ENCODE measurements around the gene CENPH. TPM values are rescaled to one million over a fixed set of nuclear protein-coding genes. Genes with fewer than 3 reads are reported as not detected.
A peak's percentile ranks its signal among the peaks of the same experiment; 100 is the strongest.
"Not testable (repeated sequence)": the region's sequence is repeated elsewhere in the genome, so short reads cannot be mapped to it uniquely, and the experiment has no call there.

CENPH gene
- total RNA-seq, 2 donors from 2014 or later, result 43.7 to 87.6 TPM

GRCh38 chr5:69231281-69231680 lies 41.9 kb downstream of the CENPH start:
- H3K4me1 ChIP-seq (ENCODE audit: control insufficient read depth, insufficient read depth, low read length), result no peaks in the 10 kb centered on the region
- 94 to 96% methylated on average over 6 of the region's 6 CpGs for WGBS, 2 experiments (ENCODE audit: insufficient coverage in 1 of 2, insufficient read length in 1 of 2)
- TF ChIP-seq, protein P1, sequence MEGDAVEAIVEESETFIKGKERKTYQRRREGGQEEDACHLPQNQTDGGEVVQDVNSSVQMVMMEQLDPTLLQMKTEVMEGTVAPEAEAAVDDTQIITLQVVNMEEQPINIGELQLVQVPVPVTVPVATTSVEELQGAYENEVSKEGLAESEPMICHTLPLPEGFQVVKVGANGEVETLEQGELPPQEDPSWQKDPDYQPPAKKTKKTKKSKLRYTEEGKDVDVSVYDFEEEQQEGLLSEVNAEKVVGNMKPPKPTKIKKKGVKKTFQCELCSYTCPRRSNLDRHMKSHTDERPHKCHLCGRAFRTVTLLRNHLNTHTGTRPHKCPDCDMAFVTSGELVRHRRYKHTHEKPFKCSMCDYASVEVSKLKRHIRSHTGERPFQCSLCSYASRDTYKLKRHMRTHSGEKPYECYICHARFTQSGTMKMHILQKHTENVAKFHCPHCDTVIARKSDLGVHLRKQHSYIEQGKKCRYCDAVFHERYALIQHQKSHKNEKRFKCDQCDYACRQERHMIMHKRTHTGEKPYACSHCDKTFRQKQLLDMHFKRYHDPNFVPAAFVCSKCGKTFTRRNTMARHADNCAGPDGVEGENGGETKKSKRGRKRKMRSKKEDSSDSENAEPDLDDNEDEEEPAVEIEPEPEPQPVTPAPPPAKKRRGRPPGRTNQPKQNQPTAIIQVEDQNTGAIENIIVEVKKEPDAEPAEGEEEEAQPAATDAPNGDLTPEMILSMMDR (conservative IDR thresholded peaks at IDR 0.05), result no peak
- H3K27ac Mint-ChIP-seq, result no peak overlapping the region
- no peak overlapping the region for H3K27ac ChIP-seq (ENCODE audit: low read depth, low read length)
- no peak for DNase-seq
- peaks cover 15% of the 10 kb centered on the region for H3K4me1 Mint-ChIP-seq
- no peaks in the 10 kb centered on the region for H3K9me3 Mint-ChIP-seq
- no peak overlapping the region for H3K9ac ChIP-seq (ENCODE audit: extremely low read depth, low read length, poor library complexity, severe bottlenecking)
- peaks cover 13% of the 10 kb centered on the region for H3K36me3 Mint-ChIP-seq (ENCODE audit: low read depth)
- no peaks in the 10 kb centered on the region for H3K27me3 Mint-ChIP-seq (ENCODE audit: insufficient read depth)
- H3K4me3 Mint-ChIP-seq, result no peak overlapping the region
- no peaks in the 10 kb centered on the region for H3K27me3 ChIP-seq (ENCODE audit: control insufficient read depth, insufficient read depth, low read length, poor library complexity, severe bottlenecking)
- H3K36me3 ChIP-seq (ENCODE audit: control insufficient read depth, insufficient read depth, low read length), result peaks cover 28% of the 10 kb centered on the region
- no peak overlapping the region for H3K4me3 ChIP-seq (ENCODE audit: low read length)
- H3K9me3 ChIP-seq (ENCODE audit: control insufficient read depth, low read length), result no peaks in the 10 kb centered on the region

- Histone ChIP-seq H3K4me1 (ENCODE audit: control insufficient read depth, insufficient read depth, low read length) (no peaks in the 10 kb centered on the region), H3K4me3 (ENCODE audit: low read length) (no peak overlapping the region), H3K36me3 (ENCODE audit: control insufficient read depth, insufficient read depth, low read length) (peaks cover 28% of the 10 kb centered on the region), H3K27ac (ENCODE audit: low read depth, low read length) (no peak overlapping the region), H3K9me3 (ENCODE audit: control insufficient read depth, low read length) (no peaks in the 10 kb centered on the region), H3K27me3 (ENCODE audit: control insufficient read depth, insufficient read depth, low read length, poor library complexity, severe bottlenecking) (no peaks in the 10 kb centered on the region), H3K9ac (ENCODE audit: extremely low read depth, low read length, poor library complexity, severe bottlenecking) (no peak overlapping the region)
- 98 to 100% methylated on average over 1 to 2 of the region's 2 CpGs for WGBS, 2 experiments (ENCODE audit: insufficient coverage in 1 of 2, insufficient read length in 1 of 2)
- TF ChIP-seq, protein P1 (conservative IDR thresholded peaks at IDR 0.05), result no peak
- no peak overlapping the region for H3K27ac Mint-ChIP-seq
- no peak for DNase-seq
- H3K9me3 Mint-ChIP-seq, result no peaks in the 10 kb centered on the region
- H3K27me3 Mint-ChIP-seq (ENCODE audit: insufficient read depth), result no peaks in the 10 kb centered on the region
- H3K4me1 Mint-ChIP-seq, result peaks cover 15% of the 10 kb centered on the region
- peaks cover 15% of the 10 kb centered on the region for H3K36me3 Mint-ChIP-seq (ENCODE audit: low read depth)
- H3K4me3 Mint-ChIP-seq, result no peak overlapping the region
These were observed 42.5 kb downstream of the CENPH start for GRCh38 chr5:69231851-69232250.

- H3K4me1 Mint-ChIP-seq, result peaks cover 19% of the 10 kb centered on the region
These were observed 45.3 kb downstream of the CENPH start, which contains the start of gene CDK7 for GRCh38 chr5:69234457-69235268. Gene CDK7 (plus strand): TSS chr5:69234886. CDS start chr5:69234976, 90 bp downstream.

GRCh38 chr5:69236733-69237132 lies 47.4 kb downstream of the CENPH start:
- not testable (repeated sequence) for H3K9ac ChIP-seq (ENCODE audit: extremely low read depth, low read length, poor library complexity, severe bottlenecking); H3K27me3 ChIP-seq (ENCODE audit: control insufficient read depth, insufficient read depth, low read length, poor library complexity, severe bottlenecking); H3K27me3 Mint-ChIP-seq (ENCODE audit: insufficient read depth); H3K4me1 ChIP-seq (ENCODE audit: control insufficient read depth, insufficient read depth, low read length); DNase-seq; H3K9me3 ChIP-seq (ENCODE audit: control insufficient read depth, low read length); H3K9me3 Mint-ChIP-seq; H3K27ac ChIP-seq (ENCODE audit: low read depth, low read length)
- H3K4me1 Mint-ChIP-seq, result peaks cover 19% of the 10 kb centered on the region
- H3K4me3 Mint-ChIP-seq, result peak overlapping the region; percentile 76
- Histone ChIP-seq H3K36me3 (ENCODE audit: control insufficient read depth, insufficient read depth, low read length) (peaks cover 45% of the 10 kb centered on the region), H3K4me3 (ENCODE audit: low read length) (peak overlapping the region; percentile 16)
- H3K36me3 Mint-ChIP-seq (ENCODE audit: low read depth), result peaks cover 45% of the 10 kb centered on the region
- WGBS, 2 experiments (ENCODE audit: insufficient coverage in 1 of 2, insufficient read length in 1 of 2), result 93% methylated on average over 6 to 9 of the region's 9 CpGs
- peak overlapping the region; percentile 23 for H3K27ac Mint-ChIP-seq

More at GRCh38 chr5:69234457-69235268, 45.3 kb downstream of the CENPH start, which contains the start of gene CDK7:
- H3K4me1 ChIP-seq (ENCODE audit: control insufficient read depth, insufficient read depth, low read length), result no peaks in the 10 kb centered on the region
- peak within 1 kb of the TSS; percentile 14 for H3K27ac ChIP-seq (ENCODE audit: low read depth, low read length)
- WGBS, 2 experiments (ENCODE audit: insufficient coverage in 1 of 2, insufficient read length in 1 of 2), result 0 to 1% methylated on average over 28 to 49 of the region's 49 CpGs
- peak within 1 kb of the TSS; percentile 88 for H3K27ac Mint-ChIP-seq
- H3K27me3 ChIP-seq (ENCODE audit: control insufficient read depth, insufficient read depth, low read length, poor library complexity, severe bottlenecking), result no peaks in the 10 kb centered on the region
- H3K36me3 ChIP-seq (ENCODE audit: control insufficient read depth, insufficient read depth, low read length), result peaks cover 36% of the 10 kb centered on the region
- H3K9ac ChIP-seq (ENCODE audit: extremely low read depth, low read length, poor library complexity, severe bottlenecking), result peak within 1 kb of the TSS; percentile 83
- no peaks in the 10 kb centered on the region for H3K9me3 Mint-ChIP-seq
- H3K4me3 ChIP-seq (ENCODE audit: low read length), result peak within 1 kb of the TSS; percentile 97
- H3K27me3 Mint-ChIP-seq (ENCODE audit: insufficient read depth), result no peaks in the 10 kb centered on the region
- TF ChIP-seq, protein P1 (conservative IDR thresholded peaks at IDR 0.05), result no peak
- peak; percentile 97 for DNase-seq
- H3K4me3 Mint-ChIP-seq, result peak within 1 kb of the TSS; percentile 76
- no peaks in the 10 kb centered on the region for H3K9me3 ChIP-seq (ENCODE audit: control insufficient read depth, low read length)
- H3K36me3 Mint-ChIP-seq (ENCODE audit: low read depth), result peaks cover 32% of the 10 kb centered on the region
